Stimulated activated CD8-positive, alpha-beta memory T cell treated with anti-CD3 and anti-CD28 coated beads, Interleukin-15, amount 100 ng/mL, for 1 hour (primary cell): ENCODE measurements around the gene IREB2.
"Not testable (repeated sequence)": the region's sequence is repeated elsewhere in the genome, so short reads cannot be mapped to it uniquely, and the experiment has no call there.

Experiments
- DNase-seq: peaks from one replicate; pipeline ENCODE4 v3.0.0-alpha.2; 2020; ENCODE audit warnings: low read depth

The IREB2 gene

GRCh38 chr15:78437762-78438618 lies at the start of gene IREB2:
Gene IREB2, plus strand, starts transcription at chr15:78438216. Its CDS starts 122 bp downstream, at chr15:78438338.
- DNase-seq, result peak; percentile 92

GRCh38 chr15:78388865-78389264 lies 49.2 kb upstream of the IREB2 start:
- no peak for DNase-seq

- no peak for DNase-seq
Measured at GRCh38 chr15:78389322-78389721, 48.7 kb upstream of the IREB2 start.

- no peak for DNase-seq
Measured at GRCh38 chr15:78389738-78390137, 48.3 kb upstream of the IREB2 start.

- DNase-seq, result no peak
Measured at GRCh38 chr15:78390242-78390641, 47.8 kb upstream of the IREB2 start.

- no peak for DNase-seq
Measured at GRCh38 chr15:78390826-78391225, 47.2 kb upstream of the IREB2 start.

GRCh38 chr15:78391781-78392180 lies 46.2 kb upstream of the IREB2 start:
- no peak for DNase-seq

GRCh38 chr15:78392430-78392829 lies 45.6 kb upstream of the IREB2 start:
- no peak for DNase-seq

GRCh38 chr15:78393137-78393536 lies 44.9 kb upstream of the IREB2 start:
- no peak for DNase-seq

- DNase-seq, result no peak
Measured at GRCh38 chr15:78394026-78394425, 44.0 kb upstream of the IREB2 start.

- DNase-seq, result no peak
Measured at GRCh38 chr15:78394981-78395616, 42.9 kb upstream of the IREB2 start.

GRCh38 chr15:78396186-78396814 lies 41.7 kb upstream of the IREB2 start:
- no peak for DNase-seq

- no peak for DNase-seq
Measured at GRCh38 chr15:78396976-78397375, 41.0 kb upstream of the IREB2 start.

GRCh38 chr15:78397382-78397781 lies 40.6 kb upstream of the IREB2 start:
- DNase-seq, result no peak

GRCh38 chr15:78398076-78398825 lies 39.8 kb upstream of the IREB2 start:
- no peak for DNase-seq

- no peak for DNase-seq
Measured at GRCh38 chr15:78399091-78399490, 38.9 kb upstream of the IREB2 start.

- DNase-seq, result no peak
Measured at GRCh38 chr15:78402061-78402610, 35.9 kb upstream of the IREB2 start.

GRCh38 chr15:78404125-78404524 lies 33.9 kb upstream of the IREB2 start:
- no peak for DNase-seq

- not testable (repeated sequence) for DNase-seq
Measured at GRCh38 chr15:78404796-78405195, 33.2 kb upstream of the IREB2 start.

GRCh38 chr15:78405336-78405924 lies 32.6 kb upstream of the IREB2 start:
- no peak for DNase-seq

- DNase-seq, result no peak
Measured at GRCh38 chr15:78406016-78406585, 31.9 kb upstream of the IREB2 start.
